ENCODE data around the gene NATD1. TPM values are rescaled to one million over a fixed set of nuclear protein-coding genes. Genes with fewer than 3 reads are reported as not detected.

NATD1 gene
- total and polyA plus RNA-seq, 2 donors, result 2.1 to 9.8 TPM

Small RNA genes within 50 kb of the gene (small RNA-seq; reads per million reads assigned to genes)
- gene RN7SL426P, result not detected

Other genes with a start within 250 kb of the NATD1 start
- 170 TPM for gene USP22, start 210.4 kb downstream of the NATD1 start, total RNA-seq
- 72.1 TPM for gene USP22, start 210.4 kb downstream of the NATD1 start, polyA plus RNA-seq
- gene DHRS7B, start 126.4 kb downstream of the NATD1 start, total RNA-seq, result 14.5 TPM
- gene DHRS7B, start 126.4 kb downstream of the NATD1 start, polyA plus RNA-seq, result 33.4 TPM
- 6.6 TPM for gene TMEM11, start 39.2 kb downstream of the NATD1 start, total RNA-seq
- gene TMEM11, start 39.2 kb downstream of the NATD1 start, polyA plus RNA-seq, result 24.7 TPM
- gene MAP2K3, start 31.3 kb upstream of the NATD1 start, total RNA-seq, result 8.3 TPM
- gene MAP2K3, start 31.3 kb upstream of the NATD1 start, polyA plus RNA-seq, result 33.5 TPM
- gene KCNJ12, start 122.9 kb upstream of the NATD1 start, total RNA-seq, result 4.1 TPM
- 1.5 TPM for gene KCNJ12, start 122.9 kb upstream of the NATD1 start, polyA plus RNA-seq